ENCODE data around the gene PCK2.

The PCK2 gene

DNA sequence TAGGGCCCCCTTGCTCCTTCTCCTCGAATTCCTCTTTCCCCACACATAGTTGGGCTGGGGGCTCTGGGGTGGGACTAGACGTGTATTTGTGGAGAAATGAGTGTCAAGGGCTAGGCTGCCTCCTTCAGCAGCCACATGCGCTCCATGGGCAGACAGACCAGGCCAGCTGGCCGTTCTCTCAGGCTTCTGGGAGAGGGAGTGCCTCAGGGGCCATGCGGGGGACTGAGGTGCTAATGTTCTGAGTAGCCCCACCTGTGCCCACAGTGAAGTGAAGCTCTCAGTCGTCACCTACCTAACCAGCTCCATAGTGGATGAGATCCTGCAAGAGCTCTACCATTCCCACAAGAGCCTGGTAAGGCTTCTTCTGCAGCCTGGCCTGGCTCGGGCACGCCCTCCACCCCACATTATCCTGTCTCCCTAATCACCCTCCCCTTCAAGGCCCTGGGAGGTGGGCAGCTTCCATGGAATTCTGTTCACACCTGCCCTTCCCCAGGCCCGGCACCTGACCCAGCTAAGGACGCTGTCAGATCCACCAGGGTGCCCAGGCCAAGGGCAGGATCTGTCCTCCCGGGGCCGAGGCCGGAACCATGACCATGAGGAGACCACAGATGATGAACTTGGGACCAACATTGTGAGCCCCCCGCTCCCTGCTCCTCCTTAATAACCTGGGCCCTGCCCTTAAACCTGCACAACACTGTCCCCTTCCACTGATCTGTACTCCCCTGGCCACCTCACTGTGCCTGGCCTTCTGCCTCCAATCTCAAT, 31.7 kb upstream of the PCK2 start:
- no peak for DNase-seq

DNA sequence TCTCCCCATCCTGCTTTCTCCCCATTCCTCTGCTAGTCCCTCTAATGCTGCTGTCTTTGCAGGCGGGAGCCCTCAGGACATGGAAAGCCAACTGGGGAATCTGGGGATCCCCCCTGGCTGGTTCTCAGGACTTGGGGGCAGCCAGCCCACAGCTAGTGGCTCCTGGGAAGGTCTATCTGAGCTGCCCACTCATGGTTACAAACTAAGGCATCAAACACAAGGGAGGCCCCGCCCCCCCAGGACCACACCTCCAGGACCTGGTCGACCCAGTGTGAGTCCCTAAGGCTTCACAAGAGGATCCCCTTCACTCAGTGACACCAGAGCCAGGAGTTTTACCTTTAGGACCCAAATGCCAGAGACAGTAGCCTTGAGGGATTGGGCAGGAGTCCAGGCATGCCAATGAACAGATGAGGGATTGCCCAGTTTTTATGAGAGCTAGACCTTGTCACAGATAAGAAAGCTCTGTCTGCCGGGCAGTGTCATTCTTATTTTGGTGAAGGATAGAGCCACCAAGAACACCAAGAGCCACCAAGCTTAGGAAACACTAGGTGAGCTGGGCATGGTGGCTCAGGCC, 30.8 kb upstream of the PCK2 start:
- DNase-seq: no peak

DNA sequence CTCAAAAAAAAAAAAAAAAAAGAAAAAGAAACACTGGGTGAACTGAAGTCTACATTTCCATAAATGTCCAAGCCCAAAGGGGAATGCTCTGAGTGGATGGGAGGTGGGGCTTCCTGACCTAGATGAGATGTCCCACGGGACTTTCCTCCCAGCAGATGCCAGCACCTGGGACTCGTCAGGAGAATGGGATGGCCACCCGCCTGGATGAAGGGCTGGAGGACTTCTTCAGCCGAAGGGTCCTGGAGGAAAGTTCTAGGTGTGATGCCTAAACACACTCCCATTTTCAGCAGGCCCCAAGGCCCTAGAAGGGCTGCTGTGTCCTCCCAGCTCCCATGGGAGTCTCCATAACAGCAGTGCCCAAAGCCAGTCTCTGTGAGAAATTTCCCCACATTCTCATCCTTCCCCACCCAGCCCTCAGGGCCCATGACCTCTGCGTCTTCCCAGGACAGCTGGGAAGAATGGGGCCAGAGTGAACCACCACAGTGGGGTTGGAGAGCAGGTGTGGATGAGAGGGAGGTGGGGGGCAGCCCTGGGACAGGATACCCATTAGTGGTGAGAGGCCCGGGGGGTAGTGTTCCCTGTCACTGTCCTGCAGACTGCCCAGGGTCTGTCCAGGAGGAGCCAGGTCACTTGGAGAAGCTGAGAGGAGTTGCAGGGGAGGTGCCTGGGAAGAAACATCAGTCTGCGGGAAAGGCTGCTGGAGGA, 29.9 kb upstream of the PCK2 start:
- DNase-seq: no peak

DNA sequence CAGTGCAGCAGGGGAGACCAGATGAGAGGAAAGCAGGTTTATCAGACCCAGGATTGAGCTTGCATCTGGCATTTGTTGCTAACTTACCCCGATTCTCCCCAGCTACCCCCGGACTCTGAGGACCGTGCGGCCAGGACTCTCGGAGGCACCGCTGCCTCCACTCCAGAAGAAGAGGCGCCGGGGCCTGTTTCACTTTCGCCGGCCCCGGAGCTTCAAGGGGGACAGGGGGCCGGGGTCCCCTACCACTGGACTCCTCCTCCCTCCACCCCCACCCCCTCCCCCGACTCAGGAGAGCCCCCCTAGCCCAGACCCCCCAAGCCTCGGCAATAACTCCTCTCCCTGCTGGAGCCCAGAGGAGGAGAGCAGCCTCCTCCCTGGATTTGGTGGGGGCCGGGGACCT, 29.3 kb upstream of the PCK2 start:
- no peak for DNase-seq

DNA sequence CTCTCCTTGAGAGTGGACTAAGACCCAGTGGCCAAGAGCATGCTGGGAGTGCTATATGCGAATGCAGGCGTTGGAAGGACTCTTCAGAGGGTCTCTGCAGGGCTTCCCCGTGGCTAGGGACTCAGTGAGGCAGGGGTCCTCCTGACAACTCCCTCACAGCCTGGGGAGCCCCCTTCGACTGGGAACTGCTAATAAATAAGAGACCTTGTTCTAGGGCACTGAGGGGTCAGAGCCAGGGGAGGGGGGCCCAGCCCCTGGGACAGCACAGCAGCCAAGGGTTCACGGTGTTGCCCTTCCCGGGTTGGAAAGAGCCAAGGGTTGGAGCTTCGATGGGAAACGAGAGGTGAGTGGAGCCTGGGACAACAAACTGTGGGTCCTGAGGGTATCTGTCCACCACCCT, 28.7 kb upstream of the PCK2 start:
- DNase-seq: no peak

DNA sequence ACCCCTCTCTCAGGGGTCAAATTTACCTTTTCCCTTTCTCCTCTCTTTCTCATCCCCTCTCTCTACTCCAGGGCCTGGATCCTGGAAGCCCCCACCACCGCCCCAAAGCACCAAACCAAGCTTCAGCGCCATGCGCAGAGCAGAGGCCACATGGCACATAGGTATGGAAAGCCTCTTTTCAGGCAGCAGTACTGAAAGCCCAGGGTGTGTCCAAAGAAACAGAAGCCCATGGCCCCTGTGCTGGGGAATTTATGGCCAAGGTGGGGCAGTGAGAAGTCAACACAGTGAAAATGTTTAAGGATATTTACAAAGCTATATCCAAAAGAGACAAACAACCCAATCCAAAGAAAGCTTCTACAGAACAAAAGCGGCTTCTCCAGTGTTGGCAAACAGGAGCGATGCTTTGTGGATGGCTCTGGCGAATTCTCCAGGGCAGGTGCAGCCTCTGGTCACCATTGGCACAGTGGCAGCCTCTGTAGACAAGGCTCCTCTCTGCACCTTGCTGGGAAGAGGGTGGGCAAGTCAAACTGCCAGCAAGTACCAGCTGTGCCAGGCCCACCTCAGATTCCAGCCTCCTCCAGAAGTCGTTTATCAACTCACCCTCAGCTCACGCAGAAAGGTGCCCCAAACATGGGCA, 27.5 kb upstream of the PCK2 start:
- DNase-seq: no peak

DNA sequence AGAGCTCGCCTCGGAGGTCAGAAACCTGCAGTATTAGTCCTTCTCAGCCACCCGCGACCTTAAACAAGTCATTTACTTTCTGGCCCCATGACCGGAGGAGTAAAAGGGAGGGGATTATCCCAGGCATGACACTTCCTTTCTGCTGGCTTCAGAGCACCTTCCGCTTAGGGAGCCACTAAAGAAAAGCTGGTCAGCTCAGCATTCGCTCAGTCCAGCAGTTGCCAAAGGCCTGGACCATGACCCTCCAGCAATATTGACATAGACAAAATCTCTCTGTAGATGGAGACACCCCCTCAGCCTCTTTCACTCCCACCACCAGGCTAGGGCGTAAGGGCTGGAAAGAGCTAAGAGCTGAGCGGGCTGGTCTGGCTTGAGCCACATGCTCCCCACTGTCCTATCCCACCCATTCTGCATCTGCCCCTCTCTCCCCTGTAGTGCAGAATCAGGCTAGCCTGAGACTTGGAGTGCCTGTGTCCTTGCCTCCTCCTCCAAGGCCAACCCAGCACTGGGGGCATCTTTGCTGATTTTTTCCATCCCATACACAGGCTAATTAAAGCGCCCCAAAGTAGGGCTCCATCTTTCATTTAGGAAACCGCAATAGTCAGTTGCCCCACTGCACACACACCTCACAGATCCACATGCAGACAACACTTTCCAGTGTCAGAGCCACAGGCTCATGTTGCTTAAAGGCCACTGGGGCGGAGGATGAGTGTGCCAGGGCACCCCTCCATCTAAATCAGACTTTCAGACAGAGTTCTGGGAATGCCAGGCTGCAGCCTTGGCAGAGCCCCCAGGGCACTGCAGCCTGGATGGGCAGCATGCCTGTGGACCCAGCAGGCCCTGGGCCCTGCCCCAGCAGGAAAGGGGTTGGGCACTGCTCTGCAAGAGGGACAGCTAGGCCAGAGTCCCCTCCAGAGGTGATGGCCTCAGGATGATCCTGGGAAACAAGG, 26.7 kb upstream of the PCK2 start:
- no peak for DNase-seq

DNA sequence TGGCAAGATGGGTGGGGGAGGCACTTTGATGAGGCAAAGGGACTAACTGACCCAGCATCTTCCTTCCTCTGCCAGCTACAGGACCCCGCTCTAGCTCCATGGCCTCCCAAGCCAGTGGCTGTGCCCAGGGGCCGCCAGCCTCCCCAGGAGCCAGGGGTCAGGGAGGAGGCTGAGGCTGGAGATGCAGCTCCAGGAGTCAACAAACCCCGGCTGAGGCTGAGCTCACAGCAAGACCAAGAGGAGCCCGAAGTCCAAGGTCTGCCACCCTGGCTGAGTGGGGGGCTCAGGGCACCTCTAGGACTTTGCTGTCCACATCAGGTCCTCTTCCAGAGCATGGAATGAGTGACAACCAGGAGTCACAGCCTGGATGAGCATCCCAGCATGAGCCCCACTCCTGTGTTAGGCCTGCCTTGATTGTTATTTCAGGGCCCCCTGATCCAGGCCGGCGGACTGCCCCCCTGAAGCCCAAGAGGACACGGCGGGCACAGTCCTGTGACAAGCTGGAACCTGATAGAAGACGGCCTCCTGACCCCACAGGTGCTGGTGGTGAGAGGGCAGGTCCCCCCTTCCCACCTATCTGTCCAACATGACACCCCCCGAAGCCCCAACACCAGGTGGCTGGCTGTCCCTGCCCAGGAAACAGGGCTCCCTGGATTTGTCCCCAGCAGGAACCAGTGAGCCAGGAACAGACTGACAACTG, 25.2 kb upstream of the PCK2 start:
- no peak for DNase-seq

DNA sequence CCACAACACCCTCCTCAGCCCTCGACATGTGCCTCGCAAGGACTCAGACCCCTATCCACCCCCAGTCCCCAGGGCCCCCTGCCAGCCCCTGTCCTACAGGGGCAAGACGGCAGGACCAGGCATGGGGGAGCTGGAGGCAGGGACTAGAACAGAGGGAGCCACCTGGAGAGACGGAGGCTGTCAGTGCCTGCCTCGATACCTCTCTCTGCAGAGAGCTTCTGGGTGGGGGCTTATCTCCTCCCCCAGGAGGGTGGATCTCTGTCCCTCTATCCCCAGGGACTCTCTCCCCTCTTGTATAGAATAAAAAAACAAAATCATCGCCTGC, 24.7 kb upstream of the PCK2 start:
- no peak for DNase-seq

DNA sequence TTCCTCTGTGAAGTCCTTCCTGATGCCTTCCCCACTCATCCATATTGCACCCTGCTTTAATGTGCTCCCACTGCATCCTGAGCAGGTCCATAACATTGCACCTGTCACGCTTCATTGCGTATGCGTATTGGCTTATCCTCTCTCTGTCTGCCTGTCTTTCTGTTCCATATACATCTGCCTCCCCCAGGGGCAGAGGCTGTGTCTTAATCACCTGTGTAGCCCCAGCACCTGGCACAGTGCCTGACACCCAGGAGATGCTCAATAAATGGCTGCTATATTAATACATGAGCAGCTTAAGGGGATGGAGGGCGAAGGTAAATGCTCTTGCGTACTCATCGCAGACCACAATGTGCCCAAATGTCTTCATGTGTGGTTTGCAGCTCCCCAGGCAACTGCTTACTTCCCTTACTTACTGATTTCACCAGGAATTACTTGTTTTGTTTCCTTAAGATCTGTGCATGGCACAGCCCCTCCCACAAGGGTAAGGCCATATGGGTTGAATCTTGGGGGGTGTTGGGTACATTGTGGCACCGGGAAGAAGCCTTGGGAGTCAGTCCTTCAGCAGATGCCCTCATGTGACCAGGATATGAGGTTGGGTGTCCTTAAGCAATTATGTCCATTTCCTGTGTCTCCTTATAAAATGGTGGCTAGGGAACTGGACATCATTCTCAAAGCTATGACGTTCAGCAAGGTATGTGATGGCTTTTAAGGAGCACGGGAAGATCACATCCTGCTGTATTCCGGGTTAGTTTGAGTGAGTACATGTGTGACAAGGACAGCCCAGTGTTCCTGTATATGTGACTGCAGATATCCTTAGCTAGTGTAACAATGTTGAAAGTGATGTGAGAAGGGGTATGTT, 23.6 kb upstream of the PCK2 start:
- no peak for DNase-seq

DNA sequence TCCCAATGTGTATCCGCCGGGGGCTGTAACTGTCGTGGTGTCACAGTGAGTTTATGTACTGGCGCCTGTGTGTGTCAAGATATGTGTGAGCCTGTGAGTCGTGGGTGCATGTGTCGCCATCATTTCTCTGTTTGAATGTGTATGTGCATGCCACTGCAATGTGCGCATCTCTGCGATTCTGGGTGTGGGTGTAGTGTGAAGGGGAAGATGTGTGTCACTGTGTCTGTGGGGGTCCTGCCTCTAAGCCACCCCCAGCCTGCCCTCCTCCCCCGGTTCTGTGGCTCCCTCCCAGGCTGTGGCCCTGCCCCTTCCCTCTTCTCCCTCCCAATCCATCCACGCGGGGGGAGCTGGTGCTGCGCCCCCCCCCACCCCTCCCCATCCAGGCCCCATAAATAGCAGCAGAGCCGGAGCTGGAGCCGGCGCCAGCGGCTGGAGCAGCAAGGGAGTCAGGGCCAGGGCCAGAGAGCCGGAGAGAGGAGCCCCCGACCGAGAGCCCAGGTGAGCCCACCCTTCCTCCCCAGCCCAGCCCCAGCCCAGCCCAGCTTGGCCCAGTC, 22.9 kb upstream of the PCK2 start, which contains the start of gene CPNE6:
CPNE6 (plus strand) TSS at position 419 of the 554 bp plus-strand sequence. CDS start 1,375 bp downstream, outside the sequence.
- no peak for DNase-seq

DNA sequence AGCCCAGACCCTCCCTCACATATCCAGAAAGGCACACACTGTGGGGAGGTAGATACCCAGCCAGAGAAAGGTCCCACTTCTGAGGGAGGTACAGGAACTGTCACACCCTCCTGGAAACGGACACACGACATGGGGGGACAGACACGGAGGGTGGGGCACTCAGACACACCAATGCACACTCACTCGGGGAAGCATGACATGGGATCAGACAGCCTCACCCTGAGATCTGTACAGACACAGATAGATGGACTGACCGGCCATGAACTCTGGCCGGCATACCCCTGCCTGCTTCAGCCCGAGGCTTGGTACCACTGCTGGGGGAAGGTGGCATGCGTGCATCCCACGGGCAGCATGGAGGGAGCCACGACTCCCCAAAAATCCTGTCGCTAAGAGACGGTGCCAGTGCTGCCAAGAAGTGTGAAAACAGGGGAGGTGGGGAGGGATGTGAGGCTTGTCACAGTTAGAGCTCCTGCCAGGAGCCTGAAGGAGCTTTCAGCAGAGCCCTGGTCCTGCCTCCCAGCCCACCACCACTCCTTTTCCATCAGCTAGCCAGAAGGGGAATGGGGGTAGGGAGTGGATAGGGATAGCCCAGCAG, 22.2 kb upstream of the PCK2 start:
- no peak for DNase-seq

DNA sequence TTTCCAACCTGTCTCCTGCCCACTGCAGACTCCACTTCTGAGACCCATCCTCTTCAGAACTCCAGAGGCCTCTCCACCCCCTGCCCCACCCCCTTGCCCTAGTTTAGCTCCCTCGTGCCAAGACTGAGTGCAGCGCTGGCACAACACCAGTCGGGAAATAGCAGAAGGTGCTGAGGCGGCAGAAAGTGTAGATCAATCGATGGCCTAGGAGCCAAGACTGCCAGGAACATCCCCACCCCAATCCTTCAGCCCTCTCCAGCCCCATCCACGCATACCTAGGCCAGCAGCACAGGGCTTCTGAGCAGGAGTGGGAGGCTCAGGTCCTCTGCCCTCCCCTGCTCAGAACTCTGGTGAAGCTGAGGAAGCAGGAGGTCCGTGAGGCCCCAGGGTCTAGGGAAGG, 21.7 kb upstream of the PCK2 start:
- no peak for DNase-seq

DNA sequence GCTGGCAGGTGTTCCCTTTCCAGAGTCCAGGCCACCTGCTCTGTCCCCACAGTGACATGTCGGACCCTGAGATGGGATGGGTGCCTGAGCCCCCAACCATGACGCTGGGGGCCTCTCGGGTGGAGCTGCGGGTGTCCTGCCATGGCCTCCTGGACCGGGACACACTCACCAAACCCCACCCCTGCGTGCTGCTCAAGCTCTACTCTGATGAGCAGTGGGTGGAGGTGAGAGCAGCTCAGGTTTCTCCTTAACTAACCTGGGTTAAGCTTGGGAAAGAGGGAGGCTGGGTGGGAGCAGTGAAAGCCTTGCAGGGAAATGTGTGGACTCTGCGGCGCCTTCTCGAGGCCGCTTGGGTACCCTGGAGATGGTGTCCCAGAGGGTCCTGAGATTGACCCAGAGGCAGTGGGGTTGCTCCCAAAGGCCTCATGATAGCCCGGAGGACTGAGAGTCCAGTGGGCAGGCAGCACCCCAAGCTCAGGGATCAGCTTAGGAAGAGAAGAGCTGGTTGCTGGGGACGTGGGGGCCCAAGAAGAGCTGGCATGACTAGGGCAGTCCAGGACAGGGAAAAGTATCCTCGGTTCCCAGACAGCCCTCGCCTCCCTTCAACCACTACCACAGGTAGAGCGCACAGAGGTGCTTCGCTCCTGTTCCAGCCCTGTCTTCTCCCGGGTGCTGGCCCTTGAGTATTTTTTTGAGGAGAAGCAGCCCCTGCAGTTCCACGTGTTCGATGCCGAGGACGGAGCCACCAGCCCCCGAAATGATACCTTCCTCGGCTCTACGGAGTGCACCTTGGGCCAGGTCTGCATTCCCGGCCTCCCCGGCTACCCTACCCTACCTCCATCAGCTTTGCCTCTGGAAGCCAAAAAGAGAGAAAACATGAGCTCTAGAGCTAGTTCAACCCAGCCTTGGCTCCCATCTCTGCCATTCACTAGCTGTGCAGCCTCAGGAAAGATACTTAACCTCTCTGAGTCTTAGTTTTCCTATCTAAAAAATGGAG, 20.9 kb upstream of the PCK2 start:
- no peak for DNase-seq

DNA sequence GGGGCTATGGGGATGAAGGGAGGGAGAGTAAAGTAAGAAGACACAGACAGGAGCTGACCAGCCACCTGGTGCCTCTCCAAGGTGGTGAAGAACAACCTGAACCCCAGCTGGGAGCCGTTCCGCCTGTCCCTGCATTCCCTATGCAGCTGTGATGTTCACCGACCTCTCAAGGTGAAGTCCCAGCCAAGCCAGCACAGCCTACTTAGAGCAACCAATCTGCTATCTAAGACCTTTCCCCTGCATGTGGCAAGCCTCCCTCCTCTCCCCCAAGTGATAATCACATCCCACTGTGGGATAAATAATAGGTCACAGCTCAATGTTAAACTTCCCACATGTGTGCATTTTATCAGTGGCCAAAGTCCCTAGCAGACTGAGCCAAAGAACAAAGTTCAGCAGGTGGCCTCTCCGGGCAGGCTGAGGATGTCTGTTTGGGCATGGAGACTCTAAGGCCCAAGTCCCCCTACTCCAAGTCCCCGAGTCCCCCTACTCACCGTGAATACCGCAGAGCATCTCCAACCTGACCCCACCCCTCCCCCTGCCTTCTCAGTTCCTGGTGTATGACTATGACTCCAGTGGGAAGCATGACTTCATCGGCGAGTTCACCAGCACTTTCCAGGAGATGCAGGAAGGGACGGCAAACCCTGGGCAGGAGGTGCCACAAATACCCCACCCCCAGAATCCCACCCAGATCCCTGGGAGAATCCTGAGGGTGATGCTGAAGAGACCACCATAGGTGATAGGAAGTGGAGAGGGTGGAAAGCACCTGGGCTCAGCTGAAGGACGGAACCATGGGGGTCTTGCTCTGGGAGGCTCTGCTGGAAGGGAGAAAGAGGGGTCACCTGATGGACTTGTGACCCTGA, 19.3 kb upstream of the PCK2 start:
- DNase-seq: no peak

DNA sequence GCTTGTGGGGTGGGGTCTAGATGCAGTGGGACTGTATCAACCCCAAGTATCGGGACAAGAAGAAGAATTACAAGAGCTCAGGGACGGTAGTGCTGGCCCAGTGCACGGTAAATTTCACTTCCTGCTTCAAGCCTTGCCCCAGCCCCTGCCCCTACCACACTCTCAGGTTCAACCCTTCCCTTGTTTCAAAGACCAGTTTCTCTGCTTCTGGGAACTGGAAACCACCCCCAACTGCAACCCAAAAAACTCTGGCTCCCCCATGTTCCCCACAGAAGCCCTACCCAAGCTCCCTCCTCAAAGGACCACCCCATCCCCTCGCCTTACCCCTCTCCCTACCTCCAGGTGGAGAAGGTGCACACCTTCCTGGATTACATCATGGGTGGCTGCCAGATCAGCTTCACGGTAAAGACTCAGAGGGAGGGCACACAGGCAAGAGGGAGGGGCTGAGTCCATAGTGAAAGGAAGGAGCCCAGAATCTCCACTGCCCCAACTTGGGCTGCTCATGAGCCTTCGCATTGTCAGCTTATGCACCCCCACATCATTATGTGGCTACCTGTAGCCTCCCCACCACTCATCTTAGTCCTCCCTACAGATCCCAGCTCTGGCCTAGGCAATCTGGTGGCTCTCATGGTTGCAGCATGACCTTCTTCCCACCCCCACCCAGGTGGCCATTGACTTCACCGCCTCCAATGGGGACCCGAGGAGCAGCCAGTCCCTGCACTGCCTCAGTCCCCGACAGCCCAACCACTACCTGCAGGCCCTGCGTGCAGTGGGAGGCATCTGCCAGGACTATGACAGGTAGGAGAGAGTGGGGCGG, 18.4 kb upstream of the PCK2 start:
- no peak for DNase-seq

DNA sequence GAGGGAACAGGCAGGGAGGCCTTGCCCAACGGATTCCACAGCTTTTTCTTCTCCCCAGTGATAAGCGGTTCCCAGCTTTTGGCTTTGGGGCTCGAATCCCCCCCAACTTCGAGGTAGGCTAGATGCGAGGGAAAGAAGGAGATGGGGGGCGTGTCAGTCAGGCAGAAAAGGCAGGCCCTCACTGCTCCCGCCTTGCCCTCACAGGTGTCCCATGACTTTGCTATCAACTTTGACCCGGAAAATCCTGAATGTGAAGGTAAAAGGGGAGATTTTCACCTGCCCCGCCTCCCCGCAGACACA, 17.9 kb upstream of the PCK2 start:
- no peak for DNase-seq

Measured in cortex of kidney (tissue), 1 donor.